Naive thymus-derived CD4-positive, alpha-beta T cell (primary cell): Measurements from ENCODE around the gene DMD. TPM values are rescaled to one million over a fixed set of nuclear protein-coding genes. Genes with fewer than 3 reads are reported as not detected.
"Not testable (repeated sequence)": the region's sequence is repeated elsewhere in the genome, so short reads cannot be mapped to it uniquely, and the experiment has no call there.

Experiments used
- ATAC-seq: fragments of 150-1000 bp; cut with Tn5 transposase; 2 replicates; pipeline ENCODE4 v1.10.0; 2021; ENCODE audit warnings: mild to moderate bottlenecking, moderate library complexity
- CTCF ChIA-PET: fragments of 350-600 bp; sonication (Branson Sonifier 250); formaldehyde crosslinking; loops from one replicate; lab custom pipeline; 2021; ENCODE audit warnings: antibody characterized with exemption; lab: Charles Lee
- POLR2A ChIA-PET: fragments of 350-600 bp; sonication (Branson Sonifier 250); formaldehyde crosslinking; loops from one replicate; lab custom pipeline; 2021; ENCODE audit warnings: antibody characterized with exemption, inconsistent platforms; lab: Charles Lee
- DNase-seq, 9 donors: peaks; one replicate each; pipeline versions ENCODE4 v3.0.0 to v3.0.0-alpha.2; 2020 to 2022; ENCODE audit warnings: mixed read lengths in 1 of 9
- H3K27ac ChIP-seq: one replicate; pipeline ENCODE4 v1.7.0; 2013; ENCODE audit warnings: mild to moderate bottlenecking, low read depth, low read length, moderate library complexity
- H3K27me3 ChIP-seq, 2 donors: one replicate each; pipeline ENCODE4 v1.7.0; 2013; ENCODE audit warnings: low read length in 2 of 2, mild to moderate bottlenecking in 2 of 2, moderate library complexity in 2 of 2; ENCODE audit not compliant: control insufficient read depth in 2 of 2, insufficient read depth in 2 of 2
- H3K36me3 ChIP-seq, 3 experiments: 1 replicate in 2 of 3; 2 replicates in 1 of 3; pipeline ENCODE4 v1.7.0; 2013; ENCODE audit warnings: low read length in 3 of 3, mild to moderate bottlenecking in 3 of 3, moderate library complexity in 1 of 3; ENCODE audit not compliant: insufficient read depth in 3 of 3, control insufficient read depth in 2 of 3
- H3K4me1 ChIP-seq, 2 donors: one replicate each; pipeline ENCODE4 v1.7.0; 2013; ENCODE audit warnings: low read length in 2 of 2, mild to moderate bottlenecking in 2 of 2, moderate library complexity in 1 of 2; ENCODE audit not compliant: control insufficient read depth in 2 of 2, insufficient read depth in 2 of 2
- H3K4me3 ChIP-seq: 2 replicates; pipeline ENCODE4 v1.7.0; 2013; ENCODE audit warnings: mild to moderate bottlenecking, low read length
- H3K9me3 ChIP-seq, 3 experiments: 1 replicate in 2 of 3; 2 replicates in 1 of 3; pipeline ENCODE4 v1.7.0; 2013; ENCODE audit warnings: low read length in 3 of 3; ENCODE audit not compliant: control insufficient read depth in 2 of 3
- H3K27ac Mint-ChIP-seq, 9 donors: one replicate each; pipeline ENCODE4 v1.8.0; 2020 to 2022; ENCODE audit warnings: mixed read lengths in 9 of 9, mild to moderate bottlenecking in 8 of 9, moderate library complexity in 5 of 9, inconsistent platforms in 2 of 9
- H3K27me3 Mint-ChIP-seq, 5 donors: one replicate each; pipeline ENCODE4 v1.8.0; 2021 to 2022; ENCODE audit warnings: mixed read lengths in 5 of 5, mild to moderate bottlenecking in 1 of 5
- H3K36me3 Mint-ChIP-seq, 5 donors: one replicate each; pipeline ENCODE4 v1.8.0; 2020 to 2022; ENCODE audit warnings: mixed read lengths in 5 of 5, mild to moderate bottlenecking in 3 of 5, inconsistent platforms in 1 of 5
- H3K4me1 Mint-ChIP-seq, 7 donors: one replicate each; pipeline ENCODE4 v1.8.0; 2020 to 2022; ENCODE audit warnings: mixed read lengths in 7 of 7, mild to moderate bottlenecking in 3 of 7, inconsistent platforms in 1 of 7
- H3K4me3 Mint-ChIP-seq, 10 donors: one replicate each; pipeline ENCODE4 v1.8.0; 2020 to 2022; ENCODE audit warnings: mild to moderate bottlenecking in 10 of 10, mixed read lengths in 10 of 10, moderate library complexity in 6 of 10, inconsistent platforms in 2 of 10
- H3K9me3 Mint-ChIP-seq, 11 donors: one replicate each; pipeline ENCODE4 v1.8.0; 2020 to 2022; ENCODE audit warnings: mixed read lengths in 11 of 11, mild to moderate bottlenecking in 4 of 11, inconsistent platforms in 1 of 11, moderate library complexity in 1 of 11
- intact Hi-C, 2 donors: fragments of 100-400 bp; cut with micrococcal nuclease; formaldehyde crosslinking; loops; one replicate each; pipeline ENCODE4 v1.15.1; 2023
- polyA plus RNA-seq, 2 donors: library from polyadenylated mRNA; unstranded; fragments of 300-500 nt; fragmentation: Illumina TruSeq; gene quantifications; one replicate each; pipeline ENCODE4 v1.2.3, GENCODE V29; 2021
- total RNA-seq, 6 experiments: library from RNA in 5 of 6; stranded (reverse) in 5 of 6; gene quantifications; 1 replicate in 5 of 6; 2 replicates in 1 of 6; pipeline ENCODE4 v1.2.3 and lab custom pipeline; 2021 to 2026

DMD gene
- total and polyA plus RNA-seq, 7 experiments from 2014 or later = 0.02 to 4.9 (median 0.28) TPM; not detected in 3

DNA sequence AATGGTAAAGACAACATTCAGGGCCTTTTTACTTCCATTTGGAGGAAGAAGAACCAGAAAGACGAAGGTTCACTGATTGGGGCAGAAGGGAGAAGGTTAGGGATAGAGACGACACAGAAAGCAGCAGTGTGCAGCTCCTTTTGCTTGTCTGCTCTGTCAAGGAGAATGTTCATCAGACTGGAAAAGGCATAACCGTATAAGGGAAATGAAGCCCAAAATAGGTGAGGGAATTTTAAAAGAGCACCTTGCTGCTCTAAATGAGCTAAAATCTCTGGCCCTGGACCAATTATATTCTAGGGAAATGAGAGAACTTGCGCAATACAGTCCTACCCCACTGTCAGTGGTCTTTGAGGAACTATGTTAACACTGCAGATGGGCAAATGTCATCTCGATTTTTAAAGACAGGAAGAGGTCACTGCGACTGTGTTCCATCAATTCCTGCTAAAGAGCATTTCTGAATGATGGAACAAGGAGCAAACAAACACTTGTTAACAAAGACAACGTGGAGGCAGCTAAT, 1229.7 kb downstream of the DMD start:
- intact Hi-C loops = no loop called here
- no peak for ATAC-seq
- CTCF ChIA-PET = no interaction called here
- Histone ChIP-seq H3K27ac (no peak overlapping the region), H3K36me3 (no peaks in the 10 kb centered on the region), H3K9me3 (no peaks in the 10 kb centered on the region), H3K27me3 (no peaks in the 10 kb centered on the region), H3K4me1 (no peaks in the 10 kb centered on the region), H3K4me3 (no peak overlapping the region)
- no peak overlapping the region for H3K4me3 Mint-ChIP-seq
- H3K27me3 Mint-ChIP-seq = no peaks in the 10 kb centered on the region
- no peaks in the 10 kb centered on the region for H3K4me1 Mint-ChIP-seq
- no peaks in the 10 kb centered on the region for H3K36me3 Mint-ChIP-seq
- DNase-seq = no peak
- peaks cover 0 to 22% (median 0%) of the 10 kb centered on the region in 11 donors for H3K9me3 Mint-ChIP-seq
- POLR2A ChIA-PET = no interaction called here
- no peak overlapping the region for H3K27ac Mint-ChIP-seq

DNA sequence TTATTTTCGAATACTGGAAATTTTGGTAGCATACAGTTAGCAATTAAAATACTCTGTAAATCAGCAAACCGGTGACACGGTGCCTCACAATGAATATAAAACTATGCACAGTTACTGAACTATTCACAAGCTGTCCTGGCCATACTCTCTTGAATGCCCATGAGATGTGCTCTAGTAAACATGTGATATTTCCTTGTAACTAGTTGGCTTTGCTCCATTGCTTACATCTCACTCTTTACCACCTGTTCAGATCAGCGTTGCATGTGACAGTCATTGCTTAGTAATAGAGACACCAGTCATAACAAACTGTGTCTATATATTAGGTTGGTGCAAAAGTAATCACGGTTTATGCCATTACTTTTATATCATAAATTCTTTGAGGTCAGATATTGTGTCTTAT, 1241.6 kb downstream of the DMD start:
- ChIA-PET POLR2A (no interaction called here), CTCF (no interaction called here)
- Mint-ChIP-seq H3K27me3 (no peaks in the 10 kb centered on the region), H3K27ac (no peak overlapping the region), H3K4me1 (no peaks in the 10 kb centered on the region), H3K9me3 (peaks cover 0 to 4% (median 0%) of the 10 kb centered on the region in 11 donors), H3K4me3 (no peak overlapping the region), H3K36me3 (no peaks in the 10 kb centered on the region)
- no peak overlapping the region for H3K4me3 ChIP-seq
- intact Hi-C loops = no loop called here
- H3K27me3 ChIP-seq = no peaks in the 10 kb centered on the region
- H3K36me3 ChIP-seq = no peaks in the 10 kb centered on the region
- H3K27ac ChIP-seq = no peak overlapping the region
- H3K9me3 ChIP-seq = no peaks in the 10 kb centered on the region
- H3K4me1 ChIP-seq = no peaks in the 10 kb centered on the region
- ATAC-seq = no peak
- no peak for DNase-seq

DNA sequence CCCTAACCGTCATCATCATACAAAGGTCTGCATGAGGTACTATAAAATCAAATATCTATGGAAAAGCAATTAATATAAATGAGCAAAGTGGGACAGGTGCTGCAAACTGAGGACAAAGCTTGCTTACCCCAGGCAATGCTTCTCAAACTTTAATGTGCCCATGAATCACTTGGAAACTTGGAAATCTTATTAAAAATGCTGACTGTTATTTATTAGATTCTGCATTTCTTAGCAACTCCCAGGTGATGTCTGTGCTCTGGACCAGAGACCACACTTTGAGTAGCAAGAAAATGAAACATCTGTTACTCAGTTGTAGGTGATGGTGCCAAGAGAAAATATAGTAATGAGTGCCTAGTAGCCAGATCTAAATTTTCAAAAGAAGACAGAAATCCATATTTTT, 1249.1 kb downstream of the DMD start:
- Mint-ChIP-seq H3K4me3 (no peak overlapping the region), H3K9me3 (peaks cover 0 to 11% (median 2%) of the 10 kb centered on the region in 11 donors), H3K36me3 (no peaks in the 10 kb centered on the region), H3K27me3 (no peaks in the 10 kb centered on the region), H3K4me1 (no peaks in the 10 kb centered on the region), H3K27ac (no peak overlapping the region)
- no peak for ATAC-seq
- H3K27ac ChIP-seq = no peak overlapping the region
- POLR2A ChIA-PET = no interaction called here
- no peaks in the 10 kb centered on the region for H3K27me3 ChIP-seq
- intact Hi-C loops = no loop called here
- CTCF ChIA-PET = no interaction called here
- no peaks in the 10 kb centered on the region for H3K9me3 ChIP-seq
- DNase-seq = no peak
- H3K36me3 ChIP-seq = no peaks in the 10 kb centered on the region
- no peaks in the 10 kb centered on the region for H3K4me1 ChIP-seq
- H3K4me3 ChIP-seq = no peak overlapping the region

DNA sequence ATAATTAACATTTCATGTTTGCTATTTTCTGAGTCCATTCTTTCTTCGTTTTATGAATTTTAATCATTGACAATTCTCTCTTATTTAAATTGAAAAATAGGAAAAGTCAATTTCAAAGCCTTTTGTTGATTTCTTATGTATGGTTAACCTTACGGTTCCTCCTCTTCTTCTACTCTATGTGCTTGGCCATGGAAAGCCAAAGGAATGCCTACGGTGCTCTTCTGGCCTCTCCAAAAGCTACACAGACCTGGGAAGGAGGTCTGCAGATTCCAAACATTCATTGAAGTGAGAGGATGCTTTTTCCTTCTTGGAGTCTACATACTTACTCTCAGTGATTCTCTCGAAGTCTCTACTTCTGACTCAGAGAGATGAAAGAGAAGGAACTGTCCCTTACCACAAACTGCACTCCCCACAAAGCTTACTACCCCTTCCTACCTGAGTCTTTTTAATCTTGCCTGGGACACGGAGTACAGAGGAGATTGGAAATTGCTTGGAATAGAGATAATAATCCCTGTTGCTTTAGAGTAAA, 1276.4 kb downstream of the DMD start:
- no peaks in the 10 kb centered on the region for H3K9me3 ChIP-seq
- H3K27ac ChIP-seq = no peak overlapping the region
- no peak overlapping the region for H3K4me3 ChIP-seq
- Mint-ChIP-seq H3K36me3 (no peaks in the 10 kb centered on the region), H3K4me1 (no peaks in the 10 kb centered on the region), H3K4me3 (no peak overlapping the region), H3K9me3 (peaks cover 0 to 6% (median under 1%) of the 10 kb centered on the region in 11 donors), H3K27me3 (no peaks in the 10 kb centered on the region), H3K27ac (no peak overlapping the region)
- DNase-seq = no peak
- no peaks in the 10 kb centered on the region for H3K4me1 ChIP-seq
- intact Hi-C loops = no loop called here
- ATAC-seq = no peak
- no peaks in the 10 kb centered on the region for H3K27me3 ChIP-seq
- ChIA-PET CTCF (no interaction called here), POLR2A (no interaction called here)
- H3K36me3 ChIP-seq = no peaks in the 10 kb centered on the region

DNA sequence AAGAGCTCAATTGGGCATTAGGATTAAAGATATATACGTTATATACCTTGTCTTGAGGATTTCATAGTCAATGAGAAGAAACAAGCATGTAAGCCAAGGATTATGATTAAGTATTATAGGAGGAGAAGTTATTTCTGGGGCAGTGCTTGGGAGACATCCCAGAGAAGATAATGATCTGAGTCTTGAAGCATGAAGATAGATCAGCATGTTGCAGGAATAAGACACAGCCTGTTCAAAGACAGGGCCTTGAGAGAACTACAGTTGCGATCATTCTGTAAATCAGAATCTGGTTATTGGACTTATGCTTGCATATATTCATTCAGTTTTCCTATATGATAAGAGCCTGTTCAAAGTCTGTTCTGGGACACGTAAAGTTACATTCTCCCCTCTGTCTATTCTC, 1277.3 kb downstream of the DMD start:
- POLR2A ChIA-PET = no interaction called here
- ATAC-seq (no peak), DNase-seq (no peak)
- H3K27me3 Mint-ChIP-seq = no peaks in the 10 kb centered on the region
- Histone ChIP-seq H3K4me1 (no peaks in the 10 kb centered on the region), H3K27me3 (no peaks in the 10 kb centered on the region), H3K36me3 (no peaks in the 10 kb centered on the region), H3K4me3 (no peak overlapping the region), H3K9me3 (no peaks in the 10 kb centered on the region), H3K27ac (no peak overlapping the region)
- H3K9me3 Mint-ChIP-seq = peaks cover 0 to 4% (median 0%) of the 10 kb centered on the region in 11 donors
- H3K36me3 Mint-ChIP-seq = no peaks in the 10 kb centered on the region
- H3K4me1 Mint-ChIP-seq = no peaks in the 10 kb centered on the region
- CTCF ChIA-PET = no interaction called here
- no peak overlapping the region for H3K4me3 Mint-ChIP-seq
- no peak overlapping the region for H3K27ac Mint-ChIP-seq
- intact Hi-C loops = no loop called here

DNA sequence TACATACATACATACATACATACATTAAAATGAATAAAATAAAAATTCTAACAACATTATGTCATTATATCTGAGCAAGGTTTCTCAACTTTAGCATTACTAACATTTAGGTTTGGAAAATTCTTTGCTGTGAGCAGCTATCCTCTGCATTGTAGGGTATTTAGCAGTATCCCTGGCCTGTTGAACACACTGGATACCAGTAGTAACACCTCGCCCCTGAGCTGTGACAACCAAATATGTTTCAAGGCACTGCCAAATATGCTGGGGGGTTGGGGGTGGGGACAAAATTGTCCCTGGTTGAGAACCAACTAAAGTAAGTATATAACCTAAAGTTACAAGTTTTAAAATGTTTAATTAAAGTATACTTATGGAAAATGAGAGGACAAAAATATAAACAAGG, 1278.6 kb downstream of the DMD start:
- H3K36me3 ChIP-seq = no peaks in the 10 kb centered on the region
- Mint-ChIP-seq H3K36me3 (no peaks in the 10 kb centered on the region), H3K9me3 (peaks cover 0 to 4% (median 0%) of the 10 kb centered on the region in 11 donors), H3K27me3 (no peaks in the 10 kb centered on the region), H3K27ac (no peak overlapping the region), H3K4me1 (no peaks in the 10 kb centered on the region), H3K4me3 (no peak overlapping the region)
- intact Hi-C loops = no loop called here
- H3K27me3 ChIP-seq = no peaks in the 10 kb centered on the region
- DNase-seq (no peak), ATAC-seq (no peak)
- ChIA-PET CTCF (no interaction called here), POLR2A (no interaction called here)
- no peak overlapping the region for H3K27ac ChIP-seq
- H3K4me3 ChIP-seq = no peak overlapping the region
- no peaks in the 10 kb centered on the region for H3K9me3 ChIP-seq
- H3K4me1 ChIP-seq = no peaks in the 10 kb centered on the region

DNA sequence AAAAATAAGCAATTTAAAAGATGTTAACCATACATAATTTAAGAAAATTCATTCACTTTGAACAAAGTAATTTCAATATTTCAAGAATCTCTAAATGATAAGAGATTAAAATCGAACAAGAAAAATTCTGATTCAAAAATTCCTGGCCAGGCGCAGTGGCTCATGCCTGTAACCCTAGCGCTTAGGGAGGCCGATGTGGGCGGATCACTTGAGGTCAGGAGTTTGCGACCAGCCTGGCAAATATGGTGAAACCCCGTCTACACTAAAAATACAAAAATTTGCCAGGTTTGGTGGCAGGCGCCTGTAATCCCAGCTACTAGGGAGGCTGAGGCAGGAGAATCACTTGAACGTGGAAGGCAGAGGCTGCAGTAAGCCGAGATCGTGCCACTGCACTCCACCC, 1279.0 kb downstream of the DMD start:
- H3K27me3 Mint-ChIP-seq, H3K36me3 Mint-ChIP-seq, H3K4me3 ChIP-seq, H3K27ac ChIP-seq, intact Hi-C loops, ATAC-seq, H3K9me3 Mint-ChIP-seq, POLR2A ChIA-PET, H3K4me1 ChIP-seq, H3K9me3 ChIP-seq, H3K4me1 Mint-ChIP-seq, H3K36me3 ChIP-seq, H3K4me3 Mint-ChIP-seq, H3K27ac Mint-ChIP-seq, H3K27me3 ChIP-seq, CTCF ChIA-PET, DNase-seq: not testable (repeated sequence)
